ENCODE data around the gene CPE. TPM values are rescaled to one million over a fixed set of nuclear protein-coding genes. Genes with fewer than 3 reads are reported as not detected.

The CPE gene
- polyA plus RNA-seq, 1 donor (not counting 4 experiments of a cell fraction or from before 2014, with no cell fraction given): 1.9 TPM

DNA sequence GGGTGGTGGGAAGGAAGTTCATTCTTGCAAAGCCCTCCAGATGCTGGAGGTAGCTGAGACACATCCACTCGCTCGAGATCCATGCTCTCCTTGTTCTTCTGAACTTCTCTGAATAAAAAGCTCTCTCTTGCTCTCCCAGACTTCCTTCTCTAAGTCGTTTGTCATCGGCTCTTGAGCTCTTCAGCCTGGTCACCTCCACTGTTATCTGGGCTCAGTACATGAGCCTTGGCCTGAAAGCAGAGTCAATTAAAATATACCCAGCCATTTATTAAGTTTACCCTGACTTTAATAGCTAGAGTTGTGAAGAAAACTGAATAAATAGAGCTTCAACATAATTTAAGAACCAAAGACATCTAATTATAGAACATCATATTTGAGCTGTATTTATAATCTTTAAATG is 99.0 kb downstream of the CPE start:
- no peak for FAIRE-seq
- Histone ChIP-seq H3K9me3 (ENCODE audit: control insufficient read depth, low read depth, low read length) (peaks cover under 1% of the 10 kb centered on the region), H3K27ac (ENCODE audit: control insufficient read depth, insufficient read depth, low read length) (no peak overlapping the region), H4K20me1 (ENCODE audit: control insufficient read depth, extremely low read depth, insufficient read depth, low read length) (no peaks in the 10 kb centered on the region), H3K4me3 (ENCODE audit: control insufficient read depth in 2 of 3, extremely low read depth in 1 of 3, insufficient read depth in 2 of 3, low read depth in 1 of 3, low read length in 3 of 3) (no peak overlapping the region), H3K36me3 (ENCODE audit: control insufficient read depth in 2 of 2, extremely low read depth in 1 of 2, insufficient read depth in 2 of 2, low read length in 2 of 2) (no peaks in the 10 kb centered on the region), H3K4me1 (ENCODE audit: control insufficient read depth, extremely low read depth, insufficient read depth, low read length) (peaks cover 9% of the 10 kb centered on the region), H3K79me2 (ENCODE audit: control insufficient read depth, insufficient read depth, low read length) (no peaks in the 10 kb centered on the region), H3K27me3 (ENCODE audit: control insufficient read depth, extremely low read depth, insufficient read depth, low read length) (no peaks in the 10 kb centered on the region), H3K4me2 (ENCODE audit: control insufficient read depth, extremely low read depth, insufficient read depth, low read depth, low read length) (no peak overlapping the region), H2AFZ (ENCODE audit: control insufficient read depth, low read length) (no peak overlapping the region), H3K9ac (ENCODE audit: control insufficient read depth, extremely low read depth, insufficient read depth, low read length) (no peak overlapping the region), H3K9me1 (ENCODE audit: control insufficient read depth, extremely low read depth, insufficient read depth, low read length) (no peaks in the 10 kb centered on the region)
- DNase-seq (ENCODE audit: low read depth, low spot score): no peak
- no peak for TF ChIP-seq EZH2 (IDR thresholded peaks at IDR 0.05; ENCODE audit: low read length)
- TF ChIP-seq, protein P1, sequence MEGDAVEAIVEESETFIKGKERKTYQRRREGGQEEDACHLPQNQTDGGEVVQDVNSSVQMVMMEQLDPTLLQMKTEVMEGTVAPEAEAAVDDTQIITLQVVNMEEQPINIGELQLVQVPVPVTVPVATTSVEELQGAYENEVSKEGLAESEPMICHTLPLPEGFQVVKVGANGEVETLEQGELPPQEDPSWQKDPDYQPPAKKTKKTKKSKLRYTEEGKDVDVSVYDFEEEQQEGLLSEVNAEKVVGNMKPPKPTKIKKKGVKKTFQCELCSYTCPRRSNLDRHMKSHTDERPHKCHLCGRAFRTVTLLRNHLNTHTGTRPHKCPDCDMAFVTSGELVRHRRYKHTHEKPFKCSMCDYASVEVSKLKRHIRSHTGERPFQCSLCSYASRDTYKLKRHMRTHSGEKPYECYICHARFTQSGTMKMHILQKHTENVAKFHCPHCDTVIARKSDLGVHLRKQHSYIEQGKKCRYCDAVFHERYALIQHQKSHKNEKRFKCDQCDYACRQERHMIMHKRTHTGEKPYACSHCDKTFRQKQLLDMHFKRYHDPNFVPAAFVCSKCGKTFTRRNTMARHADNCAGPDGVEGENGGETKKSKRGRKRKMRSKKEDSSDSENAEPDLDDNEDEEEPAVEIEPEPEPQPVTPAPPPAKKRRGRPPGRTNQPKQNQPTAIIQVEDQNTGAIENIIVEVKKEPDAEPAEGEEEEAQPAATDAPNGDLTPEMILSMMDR (optimal IDR thresholded peaks at IDR 0.05 in 1 of 3, IDR thresholded peaks at IDR 0.05 in 1 of 3, conservative IDR thresholded peaks at IDR 0.05 in 1 of 3; ENCODE audit: extremely low read depth in 1 of 3, insufficient read depth in 2 of 3, low read length in 3 of 3): no peak
- dilution Hi-C loops (cut with MboI; ENCODE audit: extremely low pct_ligation_motif_present, low sequenced_read_pairs): no loop called here

DNA sequence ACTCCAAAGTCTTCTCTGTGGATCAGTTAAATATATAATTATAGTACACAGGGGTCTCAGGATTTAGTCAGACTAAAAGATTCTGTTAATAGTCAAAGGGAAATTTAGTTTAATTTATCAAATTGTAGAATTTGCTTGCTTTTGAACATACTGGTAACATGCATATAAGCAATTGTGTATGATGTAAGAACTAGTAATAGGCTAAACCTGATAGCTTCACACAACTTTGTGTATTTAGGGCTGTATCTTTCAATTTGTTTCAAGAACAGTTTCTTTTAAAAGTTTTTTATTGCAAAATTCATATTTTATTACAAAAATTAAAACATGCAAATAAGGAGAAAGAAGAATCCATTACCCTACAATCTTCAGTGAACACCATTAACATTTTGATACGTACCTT is 99.5 kb downstream of the CPE start:
- no peaks in the 10 kb centered on the region for H3K36me3 ChIP-seq (ENCODE audit: control insufficient read depth in 2 of 2, extremely low read depth in 1 of 2, insufficient read depth in 2 of 2, low read length in 2 of 2)
- H4K20me1 ChIP-seq (ENCODE audit: control insufficient read depth, extremely low read depth, insufficient read depth, low read length): no peaks in the 10 kb centered on the region
- FAIRE-seq (no peak), DNase-seq (ENCODE audit: low read depth, low spot score) (no peak)
- H3K9me3 ChIP-seq (ENCODE audit: control insufficient read depth, low read depth, low read length): no peaks in the 10 kb centered on the region
- H3K27ac ChIP-seq (ENCODE audit: control insufficient read depth, insufficient read depth, low read length): no peak overlapping the region
- no peaks in the 10 kb centered on the region for H3K9me1 ChIP-seq (ENCODE audit: control insufficient read depth, extremely low read depth, insufficient read depth, low read length)
- dilution Hi-C loops (cut with MboI; ENCODE audit: extremely low pct_ligation_motif_present, low sequenced_read_pairs): no loop called here
- no peaks in the 10 kb centered on the region for H3K27me3 ChIP-seq (ENCODE audit: control insufficient read depth, extremely low read depth, insufficient read depth, low read length)
- no peak overlapping the region for H3K9ac ChIP-seq (ENCODE audit: control insufficient read depth, extremely low read depth, insufficient read depth, low read length)
- no peak overlapping the region for H2AFZ ChIP-seq (ENCODE audit: control insufficient read depth, low read length)
- no peaks in the 10 kb centered on the region for H3K79me2 ChIP-seq (ENCODE audit: control insufficient read depth, insufficient read depth, low read length)
- no peak for TF ChIP-seq EZH2 (IDR thresholded peaks at IDR 0.05; ENCODE audit: low read length)
- TF ChIP-seq, protein P1 (optimal IDR thresholded peaks at IDR 0.05 in 1 of 3, IDR thresholded peaks at IDR 0.05 in 1 of 3, conservative IDR thresholded peaks at IDR 0.05 in 1 of 3; ENCODE audit: extremely low read depth in 1 of 3, insufficient read depth in 2 of 3, low read length in 3 of 3): no peak
- peaks cover 9% of the 10 kb centered on the region for H3K4me1 ChIP-seq (ENCODE audit: control insufficient read depth, extremely low read depth, insufficient read depth, low read length)
- H3K4me3 ChIP-seq (ENCODE audit: control insufficient read depth in 2 of 3, extremely low read depth in 1 of 3, insufficient read depth in 2 of 3, low read depth in 1 of 3, low read length in 3 of 3): no peak overlapping the region
- H3K4me2 ChIP-seq (ENCODE audit: control insufficient read depth, extremely low read depth, insufficient read depth, low read depth, low read length): no peak overlapping the region

Data from keratinocyte (primary cell).